ENCODE measurements around the gene ARMC8. TPM values are rescaled to one million over a fixed set of nuclear protein-coding genes. Genes with fewer than 3 reads are reported as not detected.

The ARMC8 gene
- total RNA-seq, 1 experiment from 2014 or later = 52.6 TPM

GRCh38 chr3:138199851-138200250, 12.8 kb downstream of the ARMC8 start:
- intact Hi-C loops (cut with micrococcal nuclease; ENCODE audit: unreplicated experiment) = no loop called here
- H3K27ac Mint-ChIP-seq (ENCODE audit: unreplicated experiment) = no peak overlapping the region
- Histone ChIP-seq H3K4me3 (ENCODE audit: low read depth, low read length) (no peak overlapping the region), H3K36me3 (ENCODE audit: control insufficient read depth, insufficient read depth, low read length) (no peaks in the 10 kb centered on the region; the same call in 1 of the 2 replicates), H3K27me3 (replicated peaks; ENCODE audit: control insufficient read depth, insufficient read depth, low read length) (no peaks in the 10 kb centered on the region), H3K4me1 (no peaks in the 10 kb centered on the region), H3K9me3 (no peaks in the 10 kb centered on the region)
- no peaks in the 10 kb centered on the region for H3K36me3 Mint-ChIP-seq (ENCODE audit: insufficient read depth, unreplicated experiment)
- no peak for TF ChIP-seq CTCF (IDR thresholded peaks at IDR 0.05; ENCODE audit: insufficient read depth in 1 of 2, low read depth in 1 of 2, low read length in 1 of 2, severe bottlenecking in 1 of 2, unreplicated experiment in 1 of 2)
- no peaks in the 10 kb centered on the region for H3K9me3 Mint-ChIP-seq (ENCODE audit: unreplicated experiment)
- H3K4me1 Mint-ChIP-seq (ENCODE audit: low read depth, unreplicated experiment) = no peaks in the 10 kb centered on the region
- no peaks in the 10 kb centered on the region for H3K27me3 Mint-ChIP-seq (ENCODE audit: insufficient read depth, unreplicated experiment)
- POLR2A ChIA-PET = no interaction called here
- CTCF ChIA-PET = no interaction called here
- no peak overlapping the region for H3K4me3 Mint-ChIP-seq (ENCODE audit: unreplicated experiment)
- BruUV-seq (replicated peaks) = no TSS peak
- no peak for DNase-seq

DNA sequence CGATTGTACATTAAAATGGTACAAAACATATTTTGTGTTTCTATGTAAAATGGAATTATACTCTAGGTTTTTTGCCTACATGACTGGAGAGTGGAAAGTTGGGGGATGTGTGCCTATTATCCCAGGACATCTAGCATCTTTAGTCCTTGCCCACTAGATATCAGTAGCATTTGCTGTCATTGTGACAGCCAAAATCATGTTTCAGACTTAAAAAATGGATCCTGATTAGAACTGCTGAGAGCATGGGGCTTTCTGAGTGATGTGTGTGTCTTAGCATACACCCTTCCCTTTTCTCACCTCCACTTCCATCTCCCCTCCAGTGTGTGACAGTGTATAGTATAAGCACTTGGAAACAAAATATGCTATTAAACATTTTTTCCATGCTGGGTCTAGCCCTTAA, 13.3 kb downstream of the ARMC8 start:
- no peaks in the 10 kb centered on the region for H3K9me3 ChIP-seq
- Mint-ChIP-seq H3K27me3 (ENCODE audit: insufficient read depth, unreplicated experiment) (no peaks in the 10 kb centered on the region), H3K9me3 (ENCODE audit: unreplicated experiment) (no peaks in the 10 kb centered on the region), H3K4me3 (ENCODE audit: unreplicated experiment) (no peak overlapping the region), H3K4me1 (ENCODE audit: low read depth, unreplicated experiment) (peaks cover 3% of the 10 kb centered on the region), H3K36me3 (ENCODE audit: insufficient read depth, unreplicated experiment) (no peaks in the 10 kb centered on the region), H3K27ac (ENCODE audit: unreplicated experiment) (no peak overlapping the region)
- DNase-seq = no peak
- no peaks in the 10 kb centered on the region for H3K27me3 ChIP-seq (replicated peaks; ENCODE audit: control insufficient read depth, insufficient read depth, low read length)
- H3K36me3 ChIP-seq (ENCODE audit: control insufficient read depth, insufficient read depth, low read length) = no peaks in the 10 kb centered on the region; the same call in 1 of the 2 replicates
- no peak overlapping the region for H3K4me3 ChIP-seq (ENCODE audit: low read depth, low read length)
- ChIA-PET POLR2A (no interaction called here), CTCF (no interaction called here)
- no TSS peak for BruUV-seq (replicated peaks)
- TF ChIP-seq CTCF (IDR thresholded peaks at IDR 0.05; ENCODE audit: insufficient read depth in 1 of 2, low read depth in 1 of 2, low read length in 1 of 2, severe bottlenecking in 1 of 2, unreplicated experiment in 1 of 2) = no peak
- intact Hi-C loops (cut with micrococcal nuclease; ENCODE audit: unreplicated experiment) = no loop called here
- H3K4me1 ChIP-seq = no peaks in the 10 kb centered on the region

GRCh38 chr3:138202945-138203701, 16.0 kb downstream of the ARMC8 start:
- no peaks in the 10 kb centered on the region for H3K36me3 Mint-ChIP-seq (ENCODE audit: insufficient read depth, unreplicated experiment)
- TF ChIP-seq CTCF (IDR thresholded peaks at IDR 0.05; ENCODE audit: insufficient read depth in 1 of 2, low read depth in 1 of 2, low read length in 1 of 2, severe bottlenecking in 1 of 2, unreplicated experiment in 1 of 2) = no peak
- no peak for DNase-seq
- no peak overlapping the region for H3K4me3 Mint-ChIP-seq (ENCODE audit: unreplicated experiment)
- ChIA-PET CTCF (no interaction called here), POLR2A (no interaction called here)
- Histone ChIP-seq H3K27me3 (replicated peaks; ENCODE audit: control insufficient read depth, insufficient read depth, low read length) (no peaks in the 10 kb centered on the region), H3K9me3 (no peaks in the 10 kb centered on the region), H3K4me1 (no peaks in the 10 kb centered on the region), H3K4me3 (ENCODE audit: low read depth, low read length) (no peak overlapping the region), H3K36me3 (ENCODE audit: control insufficient read depth, insufficient read depth, low read length) (no peaks in the 10 kb centered on the region; the same call in 1 of the 2 replicates)
- H3K4me1 Mint-ChIP-seq (ENCODE audit: low read depth, unreplicated experiment) = peaks cover 18% of the 10 kb centered on the region
- no peak overlapping the region for H3K27ac Mint-ChIP-seq (ENCODE audit: unreplicated experiment)
- no peaks in the 10 kb centered on the region for H3K27me3 Mint-ChIP-seq (ENCODE audit: insufficient read depth, unreplicated experiment)
- BruUV-seq (replicated peaks) = no TSS peak
- no peaks in the 10 kb centered on the region for H3K9me3 Mint-ChIP-seq (ENCODE audit: unreplicated experiment)
- intact Hi-C loops (cut with micrococcal nuclease; ENCODE audit: unreplicated experiment) = no loop called here

All from Caco-2 (cell line).